ENCODE measurements around the gene B3GALT4.
A peak's percentile ranks its signal among the peaks of the same experiment; 100 is the strongest.
"Not testable (repeated sequence)": the region's sequence is repeated elsewhere in the genome, so short reads cannot be mapped to it uniquely, and the experiment has no call there.

The B3GALT4 gene

GRCh38 chr6:33272275-33273128 is 4.4 kb upstream of the B3GALT4 start:
- no peak for DNase-seq (ENCODE audit: low read depth)

DNA sequence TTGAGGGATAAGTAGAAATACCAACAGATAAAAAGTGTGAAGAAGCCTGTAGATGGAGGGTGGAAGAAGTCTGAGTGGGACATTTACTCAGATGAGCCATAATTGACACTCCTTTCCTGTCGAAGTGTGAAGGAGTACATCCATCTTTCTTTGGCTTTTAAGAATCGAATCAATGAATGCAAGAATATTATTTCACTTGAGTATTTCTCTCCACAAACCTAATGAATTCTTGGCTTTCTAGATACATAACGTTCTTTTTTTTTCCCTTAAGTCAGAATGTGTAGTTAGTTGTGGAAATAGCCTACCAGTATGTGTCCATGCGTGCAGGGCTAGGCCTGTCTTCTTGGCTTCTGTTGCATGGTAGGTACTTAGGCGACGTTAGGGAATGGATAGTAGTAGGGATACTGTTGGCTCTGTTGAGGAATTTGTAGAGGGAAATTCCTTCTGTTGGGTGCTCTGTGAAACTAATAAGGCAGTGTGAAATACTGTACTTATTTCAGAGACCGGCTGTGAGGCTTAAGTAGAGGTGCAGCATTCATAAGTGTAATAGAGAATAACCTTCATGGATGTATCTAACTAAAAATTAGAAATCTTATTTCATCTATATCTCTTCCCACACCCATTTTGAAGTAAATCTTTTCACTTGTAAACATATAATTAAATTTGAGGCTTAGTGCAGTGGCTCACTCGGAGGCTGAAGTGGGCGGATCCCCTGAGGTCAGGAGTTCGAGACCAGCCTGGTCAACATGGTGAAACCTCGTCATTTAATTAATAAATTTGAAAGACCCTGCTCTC is 3.6 kb upstream of the B3GALT4 start:
- no peak for DNase-seq (ENCODE audit: low read depth)

GRCh38 chr6:33273924-33274902 is 2.7 kb upstream of the B3GALT4 start:
- DNase-seq (ENCODE audit: low read depth) = no peak

GRCh38 chr6:33275795-33276580 is 935 bp upstream of the B3GALT4 start:
- not testable (repeated sequence) for DNase-seq (ENCODE audit: low read depth)

GRCh38 chr6:33276581-33276863 is 401 bp upstream of the B3GALT4 start:
- no peak for DNase-seq (ENCODE audit: low read depth)

DNA sequence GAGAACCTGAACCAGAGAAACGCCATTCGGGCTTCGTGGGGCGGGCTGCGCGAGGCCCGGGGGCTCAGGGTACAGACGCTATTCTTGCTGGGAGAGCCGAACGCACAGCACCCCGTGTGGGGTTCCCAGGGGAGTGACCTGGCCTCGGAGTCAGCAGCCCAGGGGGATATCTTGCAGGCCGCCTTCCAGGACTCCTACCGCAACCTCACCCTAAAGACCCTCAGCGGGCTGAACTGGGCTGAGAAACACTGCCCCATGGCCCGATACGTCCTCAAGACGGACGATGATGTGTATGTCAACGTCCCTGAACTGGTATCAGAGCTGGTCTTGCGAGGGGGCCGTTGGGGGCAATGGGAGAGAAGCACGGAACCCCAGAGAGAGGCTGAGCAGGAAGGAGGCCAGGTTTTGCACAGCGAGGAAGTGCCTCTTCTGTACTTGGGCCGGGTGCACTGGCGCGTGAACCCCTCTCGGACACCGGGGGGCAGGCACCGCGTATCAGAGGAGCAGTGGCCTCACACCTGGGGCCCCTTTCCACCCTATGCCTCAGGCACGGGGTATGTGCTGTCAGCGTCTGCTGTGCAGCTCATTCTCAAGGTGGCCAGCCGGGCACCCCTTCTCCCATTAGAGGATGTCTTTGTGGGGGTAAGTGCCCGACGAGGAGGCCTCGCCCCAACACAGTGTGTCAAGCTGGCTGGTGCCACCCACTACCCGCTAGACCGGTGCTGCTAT is 904 bp downstream of the B3GALT4 start:
- DNase-seq (ENCODE audit: low read depth) = no peak

DNA sequence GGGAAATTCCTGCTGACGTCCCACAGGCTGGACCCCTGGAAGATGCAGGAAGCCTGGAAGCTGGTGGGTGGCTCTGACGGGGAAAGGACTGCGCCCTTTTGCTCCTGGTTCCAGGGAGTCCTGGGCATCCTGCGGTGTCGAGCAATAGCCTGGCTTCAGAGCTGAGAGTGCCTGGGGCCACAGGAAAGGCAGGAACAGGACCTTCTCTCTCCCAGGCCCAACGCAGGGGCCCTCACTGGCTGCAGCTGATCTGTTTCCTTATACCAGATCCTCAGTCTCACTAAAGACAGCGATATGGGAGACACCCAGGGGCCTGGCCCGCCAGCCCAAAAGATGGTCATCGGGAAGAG is 1.4 kb downstream of the B3GALT4 start:
- DNase-seq (ENCODE audit: low read depth) = no peak

DNA sequence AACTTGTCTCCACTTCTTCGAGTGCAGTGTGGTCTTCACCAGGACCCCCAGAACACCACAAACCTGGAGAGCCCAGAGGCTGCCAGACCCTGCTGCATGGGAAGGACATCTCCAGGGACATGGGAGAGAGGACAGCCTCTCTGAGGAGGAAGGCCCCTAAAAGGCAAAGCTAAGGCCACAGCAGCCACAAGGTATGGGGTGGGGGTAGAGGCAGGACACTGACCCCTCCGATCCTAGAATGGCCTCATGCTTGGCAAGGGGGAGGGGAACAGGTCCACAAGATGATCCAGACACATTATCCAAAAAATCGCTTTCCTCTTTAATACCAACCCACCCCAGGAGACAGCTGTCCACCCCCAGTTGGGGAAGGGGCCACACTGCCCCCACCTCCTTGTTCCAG is 1.9 kb downstream of the B3GALT4 start:
- DNase-seq (ENCODE audit: low read depth) = no peak

GRCh38 chr6:33279257-33279695 is 2.4 kb downstream of the B3GALT4 start:
- no peak for DNase-seq (ENCODE audit: low read depth)

GRCh38 chr6:33279971-33280511 is 3.1 kb downstream of the B3GALT4 start:
- no peak for DNase-seq (ENCODE audit: low read depth)

DNA sequence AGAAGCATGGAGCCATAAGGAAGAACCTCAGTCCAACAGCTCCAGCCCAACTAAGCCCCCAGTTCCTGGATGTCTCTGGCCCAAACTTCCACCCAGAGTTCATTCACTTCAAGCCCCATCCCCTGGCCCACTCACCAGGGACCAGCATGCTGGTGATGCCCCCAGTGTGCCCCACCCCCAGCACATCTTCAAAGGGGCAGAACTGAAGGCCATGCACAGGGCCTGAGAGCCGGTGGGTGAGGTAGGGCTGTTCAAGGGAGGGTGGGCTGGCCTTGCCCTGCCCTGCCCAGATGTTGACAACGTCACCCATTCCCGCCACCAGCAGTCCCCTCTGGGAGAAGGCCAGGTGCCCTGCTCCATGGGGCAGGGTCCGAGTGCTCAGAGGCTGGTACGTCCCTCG is 3.6 kb downstream of the B3GALT4 start:
- no peak for DNase-seq (ENCODE audit: low read depth)

GRCh38 chr6:33285214-33285613 is 8.3 kb downstream of the B3GALT4 start:
- DNase-seq (ENCODE audit: low read depth) = not testable (repeated sequence)

DNA sequence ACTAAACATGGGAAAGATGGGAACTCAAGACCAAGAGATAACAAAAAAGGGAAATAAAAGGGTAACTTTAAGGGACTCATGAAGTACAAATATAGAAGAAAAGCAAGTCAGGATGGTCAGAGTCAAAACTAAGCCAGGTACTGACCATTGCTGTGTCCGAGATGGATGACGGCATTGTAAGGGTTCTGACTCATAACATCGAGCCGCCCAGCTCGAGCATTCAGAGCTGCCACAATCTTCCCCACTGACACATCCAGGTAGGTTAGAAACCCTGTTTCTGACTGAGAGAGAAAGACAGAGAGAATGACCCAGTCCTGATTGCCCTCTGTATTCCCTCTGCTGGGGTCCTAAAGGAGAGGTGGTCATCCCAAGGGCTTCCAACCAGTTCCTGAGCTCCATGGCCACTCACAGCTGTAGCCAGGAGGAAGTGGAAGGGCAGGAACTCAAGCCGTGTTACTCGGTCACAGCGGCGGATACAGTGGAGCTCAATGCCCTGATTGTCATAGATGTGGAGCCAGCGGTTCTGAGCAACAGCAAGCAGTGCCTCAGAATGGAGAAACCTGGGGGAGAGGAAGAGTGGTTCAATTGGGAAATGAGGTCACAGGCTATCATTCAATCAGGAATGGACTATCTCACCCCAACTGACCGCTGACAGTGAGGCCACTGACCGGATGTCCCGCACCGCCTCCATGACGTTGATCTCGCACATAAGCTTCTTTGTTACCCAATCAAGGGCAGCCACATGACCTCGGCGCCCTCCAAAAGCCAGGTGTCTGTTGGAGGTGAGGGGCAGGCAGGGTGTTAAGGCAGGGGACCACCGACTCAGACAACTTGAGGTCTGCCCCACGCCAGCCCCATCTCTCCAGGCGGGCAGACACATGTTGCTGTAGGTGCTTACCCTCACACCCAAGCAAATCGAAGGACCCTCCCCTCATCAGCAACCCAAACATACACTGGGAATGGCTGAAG is 10.3 kb downstream of the B3GALT4 start:
- DNase-seq (ENCODE audit: low read depth) = no peak

DNA sequence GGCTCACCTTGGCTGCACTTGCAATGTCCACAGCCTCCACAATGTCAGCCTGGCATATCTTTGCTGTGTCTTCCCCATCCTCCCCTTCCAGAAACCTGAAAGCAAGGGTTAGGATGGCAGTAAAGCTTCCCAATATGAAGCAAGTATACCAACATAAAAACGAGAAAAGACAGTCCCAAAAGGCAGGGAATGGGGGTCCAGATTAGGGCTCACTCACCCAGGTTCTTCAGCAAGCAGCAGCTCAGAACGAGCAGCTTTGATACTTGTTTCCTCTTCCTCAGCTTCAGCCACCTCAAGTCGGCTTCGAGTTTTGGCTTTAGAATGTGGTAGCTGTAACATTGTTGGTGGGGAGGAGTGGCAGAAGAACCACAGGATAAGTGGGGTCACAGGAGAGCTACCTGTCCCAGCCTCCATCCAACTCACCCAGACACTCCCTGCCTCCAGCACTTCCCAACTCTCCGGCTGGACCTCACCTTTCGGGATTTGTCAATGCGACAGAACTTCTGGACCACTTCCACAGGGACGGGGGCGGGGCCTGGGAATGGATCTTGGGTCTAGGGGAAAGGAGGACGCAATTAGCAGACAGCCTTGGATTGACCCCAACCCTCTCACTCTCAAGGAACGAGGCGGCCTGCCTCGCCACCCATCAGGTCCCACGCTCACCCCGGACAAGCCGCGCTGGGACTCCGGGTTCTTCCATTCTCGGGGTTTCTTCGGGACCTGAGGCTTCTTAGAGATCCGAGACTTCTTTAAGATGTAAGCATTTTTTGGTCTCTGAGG is 11.4 kb downstream of the B3GALT4 start:
- DNase-seq (ENCODE audit: low read depth) = no peak

DNA sequence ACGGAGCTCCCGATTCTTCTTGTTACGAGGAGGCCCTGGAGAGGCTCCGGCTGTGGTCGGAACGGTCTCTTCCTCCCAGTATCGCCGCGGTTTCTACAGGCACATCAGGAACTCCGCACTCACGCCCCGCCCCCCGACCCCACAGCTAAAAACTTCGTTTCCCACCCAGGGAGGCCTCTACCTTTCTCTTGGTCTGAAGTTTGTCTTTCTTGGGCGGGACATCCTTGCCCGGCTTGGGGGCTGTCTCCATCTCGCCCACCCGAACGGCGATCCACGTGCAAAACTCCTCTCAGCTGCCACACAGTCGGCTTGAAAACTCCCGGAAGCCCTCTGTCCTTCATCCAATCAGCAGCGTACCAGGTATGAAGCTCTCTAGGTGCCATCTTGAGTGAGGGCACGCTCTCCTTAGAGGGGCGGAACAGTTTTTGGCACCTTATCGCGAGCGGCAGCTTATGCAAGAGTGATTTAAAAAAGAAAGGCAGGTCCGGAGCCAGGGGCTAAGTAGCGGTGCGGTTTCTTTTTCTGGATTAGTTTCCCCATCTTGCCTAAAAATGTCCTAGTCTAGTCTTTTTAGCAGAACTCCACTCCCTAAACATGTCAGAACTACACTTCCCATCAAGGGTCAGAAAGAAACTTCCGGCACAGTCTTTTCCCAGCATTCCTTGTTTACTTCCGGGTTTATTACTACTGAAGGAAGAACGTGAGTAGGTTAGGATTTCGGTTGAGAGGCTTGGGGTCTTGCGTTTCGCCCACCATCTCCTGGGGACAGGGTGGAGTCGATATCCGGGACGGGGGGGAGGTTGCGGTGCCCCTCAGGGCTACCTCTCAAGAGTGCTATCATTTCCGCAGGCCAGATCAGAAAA is 12.2 kb downstream of the B3GALT4 start, which contains the start of the genes PFDN6 and WDR46:
TSS of gene PFDN6 (plus strand) at position 681 of the 863 bp plus-strand sequence. CDS start 256 bp downstream, outside the sequence.
TSS of gene WDR46 (minus strand) at position 319 of the 863 bp plus-strand sequence. CDS start at position 250, 69 bp downstream.
- DNase-seq (ENCODE audit: low read depth) = peak; percentile 75

DNA sequence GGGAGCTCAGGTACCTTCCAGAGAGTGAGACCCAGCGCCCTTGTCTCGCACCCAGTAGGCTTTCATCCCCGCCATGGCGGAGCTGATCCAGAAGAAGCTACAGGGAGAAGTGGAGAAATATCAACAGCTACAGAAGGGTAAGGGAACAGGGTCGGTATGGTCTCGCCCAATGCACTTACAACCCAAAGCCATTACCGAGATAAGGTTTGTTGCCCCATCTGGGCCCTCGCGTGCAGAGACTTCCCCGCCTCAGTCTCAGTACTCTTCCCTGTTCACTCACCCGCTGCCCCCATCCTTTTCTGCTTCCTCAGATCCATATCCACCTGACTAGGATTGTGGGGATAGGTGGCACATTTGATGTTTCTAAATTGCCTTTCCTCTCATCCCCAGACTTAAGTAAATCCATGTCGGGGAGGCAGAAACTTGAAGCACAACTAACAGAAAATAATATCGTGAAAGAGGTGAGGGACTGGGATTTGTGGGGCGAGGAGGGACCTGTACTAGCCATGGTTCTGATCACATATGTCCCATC is 12.9 kb downstream of the B3GALT4 start:
- no peak for DNase-seq (ENCODE audit: low read depth)

- no peak for DNase-seq (ENCODE audit: low read depth)
These were observed 13.5 kb downstream of the B3GALT4 start for GRCh38 chr6:33290459-33290858.
